Caco-2 (cell line): Measurements from ENCODE around the gene FAM107B. TPM values are rescaled to one million over a fixed set of nuclear protein-coding genes. Genes with fewer than 3 reads are reported as not detected.

Source experiments
- BruUV-seq: library from RNA; stranded (reverse); fragments of 400-500 nt; replicated peaks from 2 replicates; lab custom pipeline; 2021; lab: Mats Ljungman, UMichigan
- CTCF ChIA-PET: fragments of 300-600 bp; sonication (Branson Sonifier 250); formaldehyde crosslinking; loops from one replicate; lab custom pipeline; 2022; ENCODE audit warnings: antibody characterized with exemption; lab: Charles Lee
- POLR2A ChIA-PET: fragments of 300-600 bp; sonication (Branson Sonifier 250); formaldehyde crosslinking; loops from one replicate; lab custom pipeline; 2022; ENCODE audit warnings: antibody characterized with exemption; lab: Charles Lee
- DNase-seq, 2 experiments: peaks; one replicate each; pipeline versions ENCODE4 v3.0.0 to v3.0.0-alpha.2; 2020 to 2022
- H3K27me3 ChIP-seq: replicated peaks from 2 replicates; pipeline ENCODE4 v1.6.0; 2011; ENCODE audit warnings: low read length; ENCODE audit not compliant: control insufficient read depth, insufficient read depth
- H3K36me3 ChIP-seq: 2 replicates; pipeline ENCODE4 v1.5.1; 2011; ENCODE audit warnings: low read length; ENCODE audit not compliant: control insufficient read depth, insufficient read depth
- H3K4me1 ChIP-seq: fragments of 250-450 bp; sonication (Bioruptor Pico); 2 replicates; pipeline ENCODE4 v1.5.1; 2020; ENCODE audit warnings: mild to moderate bottlenecking
- H3K4me3 ChIP-seq: 2 replicates; pipeline ENCODE4 v1.5.1; 2011; ENCODE audit warnings: low read depth, mild to moderate bottlenecking, control low read depth, low read length
- H3K9me3 ChIP-seq: fragments of 250-450 bp; sonication (Bioruptor Pico); 2 replicates; pipeline ENCODE4 v1.5.1; 2020; ENCODE audit warnings: mild to moderate bottlenecking, moderate library complexity
- H3K27ac Mint-ChIP-seq: one replicate; pipeline ENCODE4 v1.8.0; 2022; ENCODE audit warnings: mixed read lengths; ENCODE audit not compliant: unreplicated experiment
- H3K27me3 Mint-ChIP-seq: one replicate; pipeline ENCODE4 v1.8.0; 2022; ENCODE audit warnings: mixed read lengths; ENCODE audit not compliant: insufficient read depth, unreplicated experiment
- H3K36me3 Mint-ChIP-seq: one replicate; pipeline ENCODE4 v1.8.0; 2022; ENCODE audit warnings: mild to moderate bottlenecking, mixed read lengths; ENCODE audit not compliant: insufficient read depth, unreplicated experiment
- H3K4me1 Mint-ChIP-seq: one replicate; pipeline ENCODE4 v1.8.0; 2022; ENCODE audit warnings: low read depth, mixed read lengths; ENCODE audit not compliant: unreplicated experiment
- H3K4me3 Mint-ChIP-seq: one replicate; pipeline ENCODE4 v1.8.0; 2022; ENCODE audit warnings: mild to moderate bottlenecking, moderate library complexity, mixed read lengths; ENCODE audit not compliant: unreplicated experiment
- H3K9me3 Mint-ChIP-seq: one replicate; pipeline ENCODE4 v1.8.0; 2022; ENCODE audit warnings: mixed read lengths; ENCODE audit not compliant: unreplicated experiment
- intact Hi-C: fragments of 100-400 bp; cut with micrococcal nuclease; formaldehyde crosslinking; loops from one replicate; pipeline ENCODE4 v1.10.0; 2022; ENCODE audit not compliant: unreplicated experiment
- total RNA-seq: library from RNA; stranded (reverse); gene quantifications from 2 replicates; pipeline ENCODE4 v1.2.3, GENCODE V29; 2022
- TF ChIP-seq, protein P1 (sequence below), 2 experiments: fragments of 200-600 bp in 1 of 2; IDR thresholded peaks; 1 replicate in 1 of 2; 2 replicates in 1 of 2; pipeline versions ENCODE4 v1.5.1 to v1.8.0; 2011 to 2022; ENCODE audit warnings: antibody characterized with exemption in 1 of 2, control low read depth in 1 of 2, inconsistent platforms in 1 of 2, low read depth in 1 of 2, low read length in 1 of 2, mild to moderate bottlenecking in 1 of 2, moderate library complexity in 1 of 2; ENCODE audit not compliant: insufficient read depth in 1 of 2, severe bottlenecking in 1 of 2, unreplicated experiment in 1 of 2

The FAM107B gene
- total RNA-seq, 1 experiment from 2014 or later, result 206 TPM

DNA sequence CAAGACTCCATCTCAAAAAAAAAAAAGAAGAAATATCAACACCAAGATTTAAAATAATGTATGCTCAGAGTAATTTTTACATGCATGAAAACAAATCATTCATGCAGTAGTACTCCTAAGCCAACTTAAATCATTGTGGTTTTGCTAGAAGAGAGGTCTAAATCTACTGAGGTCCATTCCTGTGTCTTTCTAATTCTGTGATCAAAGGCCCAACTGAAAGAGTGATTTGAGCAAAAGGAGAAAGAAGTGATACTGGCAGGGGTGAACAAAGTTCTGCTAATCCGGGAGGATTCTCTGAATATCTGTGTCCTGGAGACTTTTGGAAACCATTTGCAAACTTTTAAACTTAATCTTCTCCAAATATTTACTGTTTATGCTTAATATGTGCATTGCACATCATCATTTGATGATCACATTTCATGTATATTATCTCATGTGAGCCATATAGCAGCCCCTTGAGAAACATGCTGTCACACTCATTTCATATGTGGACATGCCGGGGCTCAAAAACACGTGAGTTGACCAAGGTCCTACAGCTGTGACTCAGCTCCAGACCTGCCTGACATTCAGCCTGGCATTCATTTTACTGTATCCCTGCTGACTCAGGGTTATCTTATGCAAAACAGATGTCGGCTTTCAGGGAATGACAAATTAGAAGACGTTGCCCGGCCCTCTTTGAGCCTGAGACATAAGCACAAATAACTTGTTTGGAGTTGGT is 76.4 kb downstream of the FAM107B start:
- ChIA-PET POLR2A (no interaction called here), CTCF (interaction anchor here (0.6 kb wide), 1 partner anchor 12 kb away, joined by 4 read pairs; no protein-coding TSS in a partner anchor)
- H3K4me1 Mint-ChIP-seq, result peaks cover 46% of the 10 kb centered on the region
- Histone ChIP-seq H3K4me3 (no peak overlapping the region), H3K9me3 (no peaks in the 10 kb centered on the region), H3K36me3 (0 out of 2 replicates have a peak, but pooled peaks cover 1% of the 10 kb centered on the region), H3K27me3 (no peaks in the 10 kb centered on the region), H3K4me1 (peaks cover 40% of the 10 kb centered on the region)
- peaks cover 19% of the 10 kb centered on the region for H3K9me3 Mint-ChIP-seq
- H3K27me3 Mint-ChIP-seq, result no peaks in the 10 kb centered on the region
- peaks cover 5% of the 10 kb centered on the region for H3K36me3 Mint-ChIP-seq
- peak overlapping the region; percentile 21 for H3K27ac Mint-ChIP-seq
- no peak for DNase-seq
- intact Hi-C loops, result no loop called here
- no peak overlapping the region for H3K4me3 Mint-ChIP-seq
- TF ChIP-seq, protein P1, sequence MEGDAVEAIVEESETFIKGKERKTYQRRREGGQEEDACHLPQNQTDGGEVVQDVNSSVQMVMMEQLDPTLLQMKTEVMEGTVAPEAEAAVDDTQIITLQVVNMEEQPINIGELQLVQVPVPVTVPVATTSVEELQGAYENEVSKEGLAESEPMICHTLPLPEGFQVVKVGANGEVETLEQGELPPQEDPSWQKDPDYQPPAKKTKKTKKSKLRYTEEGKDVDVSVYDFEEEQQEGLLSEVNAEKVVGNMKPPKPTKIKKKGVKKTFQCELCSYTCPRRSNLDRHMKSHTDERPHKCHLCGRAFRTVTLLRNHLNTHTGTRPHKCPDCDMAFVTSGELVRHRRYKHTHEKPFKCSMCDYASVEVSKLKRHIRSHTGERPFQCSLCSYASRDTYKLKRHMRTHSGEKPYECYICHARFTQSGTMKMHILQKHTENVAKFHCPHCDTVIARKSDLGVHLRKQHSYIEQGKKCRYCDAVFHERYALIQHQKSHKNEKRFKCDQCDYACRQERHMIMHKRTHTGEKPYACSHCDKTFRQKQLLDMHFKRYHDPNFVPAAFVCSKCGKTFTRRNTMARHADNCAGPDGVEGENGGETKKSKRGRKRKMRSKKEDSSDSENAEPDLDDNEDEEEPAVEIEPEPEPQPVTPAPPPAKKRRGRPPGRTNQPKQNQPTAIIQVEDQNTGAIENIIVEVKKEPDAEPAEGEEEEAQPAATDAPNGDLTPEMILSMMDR (IDR thresholded peaks at IDR 0.05; ENCODE audit: insufficient read depth in 1 of 2, low read depth in 1 of 2, low read length in 1 of 2, severe bottlenecking in 1 of 2, unreplicated experiment in 1 of 2), result no peak
- BruUV-seq, result no TSS peak

DNA sequence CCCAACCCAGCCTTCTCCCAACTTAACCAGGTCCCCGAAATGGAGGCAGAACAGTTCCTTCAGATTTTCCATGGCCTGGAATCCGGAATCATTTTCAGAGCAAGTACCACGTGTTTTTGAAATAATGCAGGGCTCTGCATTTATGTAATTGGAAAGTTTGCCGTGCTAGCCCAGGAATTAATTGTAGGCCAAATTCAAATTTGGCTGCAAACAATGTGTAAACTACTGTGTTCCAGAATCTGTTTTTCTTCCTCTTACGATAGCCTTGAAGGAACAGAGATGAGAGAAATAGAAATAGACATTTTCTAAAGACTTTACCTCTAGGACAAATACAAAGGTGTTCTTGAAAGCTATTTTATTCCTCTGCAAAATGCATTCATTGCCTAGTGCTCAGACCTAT is 77.4 kb downstream of the FAM107B start:
- Histone ChIP-seq H3K36me3 (0 out of 2 replicates have a peak, but pooled peaks cover 1% of the 10 kb centered on the region), H3K4me1 (peaks cover 30% of the 10 kb centered on the region), H3K4me3 (no peak overlapping the region), H3K27me3 (no peaks in the 10 kb centered on the region), H3K9me3 (no peaks in the 10 kb centered on the region)
- BruUV-seq, result no TSS peak
- H3K4me3 Mint-ChIP-seq, result no peak overlapping the region
- peaks cover 19% of the 10 kb centered on the region for H3K9me3 Mint-ChIP-seq
- peaks cover 36% of the 10 kb centered on the region for H3K4me1 Mint-ChIP-seq
- no peaks in the 10 kb centered on the region for H3K36me3 Mint-ChIP-seq
- ChIA-PET CTCF (no interaction called here), POLR2A (no interaction called here)
- H3K27ac Mint-ChIP-seq, result no peak overlapping the region
- DNase-seq, result no peak
- no peaks in the 10 kb centered on the region for H3K27me3 Mint-ChIP-seq
- intact Hi-C loops, result no loop called here
- TF ChIP-seq, protein P1 (IDR thresholded peaks at IDR 0.05; ENCODE audit: insufficient read depth in 1 of 2, low read depth in 1 of 2, low read length in 1 of 2, severe bottlenecking in 1 of 2, unreplicated experiment in 1 of 2), result no peak

DNA sequence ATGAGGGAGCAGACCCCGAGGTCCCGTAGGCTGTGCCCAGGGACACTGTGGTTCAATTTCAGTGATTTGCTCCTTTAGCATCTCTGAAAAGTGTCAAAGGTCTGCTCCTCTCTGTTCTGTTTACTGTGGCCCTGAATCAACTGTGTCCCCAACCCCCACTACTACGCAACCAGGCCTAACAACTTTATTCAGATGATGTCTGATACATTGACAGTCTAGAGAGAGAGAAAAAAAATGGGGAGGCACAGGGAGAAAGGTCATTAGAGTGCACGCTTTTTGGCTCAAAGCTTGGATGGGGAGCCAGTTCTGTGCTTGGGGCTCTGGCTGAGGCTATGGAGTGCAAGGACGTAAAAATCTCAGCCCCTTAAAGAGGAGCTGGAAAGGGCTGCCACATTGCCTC is 77.9 kb downstream of the FAM107B start:
- TF ChIP-seq, protein P1 (IDR thresholded peaks at IDR 0.05; ENCODE audit: insufficient read depth in 1 of 2, low read depth in 1 of 2, low read length in 1 of 2, severe bottlenecking in 1 of 2, unreplicated experiment in 1 of 2), result no peak
- intact Hi-C loops, result no loop called here
- H3K4me1 Mint-ChIP-seq, result peaks cover 36% of the 10 kb centered on the region
- ChIA-PET CTCF (no interaction called here), POLR2A (no interaction called here)
- peaks cover 26% of the 10 kb centered on the region for H3K4me1 ChIP-seq
- H3K4me3 Mint-ChIP-seq, result no peak overlapping the region
- H3K36me3 ChIP-seq, result 0 out of 2 replicates have a peak, but pooled peaks cover 1% of the 10 kb centered on the region
- H3K9me3 ChIP-seq, result no peaks in the 10 kb centered on the region
- no peaks in the 10 kb centered on the region for H3K36me3 Mint-ChIP-seq
- no peaks in the 10 kb centered on the region for H3K27me3 ChIP-seq
- no peak overlapping the region for H3K4me3 ChIP-seq
- no peaks in the 10 kb centered on the region for H3K27me3 Mint-ChIP-seq
- no peak for DNase-seq
- H3K9me3 Mint-ChIP-seq, result peaks cover 19% of the 10 kb centered on the region
- no TSS peak for BruUV-seq
- no peak overlapping the region for H3K27ac Mint-ChIP-seq
